Spleen (tissue), 11 donors: ENCODE results near the gene CDCA5. TPM values are rescaled to one million over a fixed set of nuclear protein-coding genes. Genes with fewer than 3 reads are reported as not detected.

Experiments used
- DNase-seq: peaks from one replicate; pipeline ENCODE4 v3.0.0-alpha.2; 2020
- H3K27ac ChIP-seq, 8 donors: fragments of 200-600 bp; sonication (generic) in 7 of 8; 1 replicate in 4 of 8; 2 replicates in 4 of 8; pipeline versions ENCODE4 v1.5.0 to v1.8.0; 2016 to 2021; ENCODE audit warnings: inconsistent platforms in 4 of 8, mild to moderate bottlenecking in 4 of 8, moderate library complexity in 1 of 8
- H3K27me3 ChIP-seq, 7 donors: fragments of 200-600 bp; sonication (generic) in 6 of 7; replicated peaks in 1 of 7; 1 replicate in 4 of 7; 2 replicates in 3 of 7; pipeline versions ENCODE4 v1.5.0 to v1.8.0; 2016 to 2021; ENCODE audit warnings: inconsistent platforms in 3 of 7, mild to moderate bottlenecking in 1 of 7
- H3K36me3 ChIP-seq, 6 donors: fragments of 200-600 bp; sonication (generic) in 5 of 6; 1 replicate in 4 of 6; 2 replicates in 2 of 6; pipeline versions ENCODE4 v1.5.0 to v1.8.0; 2016 to 2021; ENCODE audit warnings: inconsistent platforms in 2 of 6
- H3K4me1 ChIP-seq, 6 donors: fragments of 200-600 bp; sonication (generic) in 5 of 6; 1 replicate in 3 of 6; 2 replicates in 3 of 6; pipeline versions ENCODE4 v1.5.0 to v1.8.0; 2016 to 2021; ENCODE audit warnings: inconsistent platforms in 3 of 6
- H3K4me3 ChIP-seq, 8 donors: fragments of 200-600 bp; sonication (generic) in 7 of 8; 1 replicate in 4 of 8; 2 replicates in 4 of 8; pipeline versions ENCODE4 v1.5.0 to v1.8.0; 2016 to 2021; ENCODE audit warnings: inconsistent platforms in 4 of 8, mild to moderate bottlenecking in 4 of 8, moderate library complexity in 2 of 8
- H3K9me3 ChIP-seq, 8 donors: fragments of 200-600 bp; sonication (generic) in 7 of 8; 1 replicate in 4 of 8; 2 replicates in 4 of 8; pipeline versions ENCODE4 v1.5.0 to v1.8.0; 2016 to 2021; ENCODE audit warnings: inconsistent platforms in 4 of 8
- CTCF ChIP-seq, 11 experiments: fragments of 200-600 bp in 7 of 11; fragments of 450-650 bp in 4 of 11; sonication (generic) in 4 of 11; IDR thresholded peaks in 8 of 11; conservative IDR thresholded peaks in 3 of 11; 1 replicate in 7 of 11; 2 replicates in 4 of 11; pipeline versions ENCODE4 v1.4.0 to v1.8.0; 2016 to 2021; ENCODE audit warnings: antibody characterized with exemption in 11 of 11, inconsistent platforms in 4 of 11, mild to moderate bottlenecking in 1 of 11
- POLR2A ChIP-seq, 3 donors: fragments of 450-650 bp; IDR thresholded peaks; one replicate each; pipeline ENCODE4 v1.5.1; 2017; ENCODE audit warnings: antibody characterized with exemption in 3 of 3, mild to moderate bottlenecking in 1 of 3
- POLR2AphosphoS5 ChIP-seq, 3 donors: sonication (generic); formaldehyde crosslinking; IDR thresholded peaks; one replicate each; pipeline ENCODE4 v1.5.1; 2017; ENCODE audit warnings: antibody characterized with exemption in 3 of 3
- WGBS, 5 donors: extraction: QIAGEN DNeasy Blood & Tissue Kit in 3 of 5; methylation state at CpG; one replicate each; pipeline versions ENCODE4 v1.1.5 to v1.1.7; 2013 to 2018; 5-methylcytosine and 5-hydroxymethylcytosine counted together
- intact Hi-C: fragments of 100-400 bp; cut with DNase I; formaldehyde crosslinking; loops from one replicate; pipeline ENCODE4 v1.15.0; 2023; ENCODE audit warnings: low total_unique reads
- polyA plus RNA-seq, 3 donors: library from polyadenylated mRNA; stranded (reverse); fragments of 200-250 nt; gene quantifications; one replicate each; pipeline ENCODE4 v1.2.1, GENCODE V29; 2013
- total RNA-seq, 7 donors: library from RNA; depleted of rRNA in 3 of 7; stranded (reverse); fragments of >200 nt in 3 of 7; fragmentation: NEBNext Ultra II Directional in 4 of 7; extraction: Animal tissue kit (Norgen Biotek cat#: 25700) in 4 of 7; gene quantifications; one replicate each; pipeline versions ENCODE4 v1.1.0 to v1.2.1, GENCODE V29; 2016 to 2021
- donor health status: healthy with polysubstance abuse.
- donor health status: DM: no; HTN: no; CAD: no; lungs with moderate emphysema.
- donor health status: DM: no; HTN: no; CAD: no.
- donor health status: Bipolar disorder and iron deficiency.
- donor health status: healthy.
- donor health status: DM: no; HTN: no; CAD: no.
- donor health status: DM: yes; HTN: yes; CAD: no.

The CDCA5 gene
- total and polyA plus RNA-seq, 10 donors = 1.5 to 11.1 (median 5.3) TPM

- DNase-seq = no peak
- 44 to 61% (median 59%) methylated on average over 3 of the region's 3 CpGs for WGBS, 5 donors
- no peak overlapping the region for H3K4me3 ChIP-seq
- intact Hi-C loops = no loop called here
- no peaks in the 10 kb centered on the region for H3K27me3 ChIP-seq
- no peak for TF ChIP-seq POLR2A (IDR thresholded peaks at IDR 0.05)
- TF ChIP-seq CTCF (IDR thresholded peaks at IDR 0.05 in 8 of 11, conservative IDR thresholded peaks at IDR 0.05 in 3 of 11) = no peak
- TF ChIP-seq POLR2AphosphoS5 (IDR thresholded peaks at IDR 0.05) = no peak
- H3K27ac ChIP-seq = no peak overlapping the region
- no peaks in the 10 kb centered on the region for H3K9me3 ChIP-seq
- no peaks in the 10 kb centered on the region for H3K4me1 ChIP-seq
- no peaks in the 10 kb centered on the region for H3K36me3 ChIP-seq
Measured at GRCh38 chr11:65059523-65059922, 24.3 kb downstream of the CDCA5 start.

- WGBS, 5 donors = 68 to 94% (median 86%) methylated on average over 4 to 8 of the region's 8 CpGs
- no peak within 1 kb of the TSS for H3K4me3 ChIP-seq
- DNase-seq = no peak
- no peaks in the 10 kb centered on the region for H3K27me3 ChIP-seq
- H3K4me1 ChIP-seq = peaks cover 0 to 9% (median 6%) of the 10 kb centered on the region in 6 donors
- no peaks in the 10 kb centered on the region for H3K36me3 ChIP-seq
- no peak for TF ChIP-seq POLR2AphosphoS5 (IDR thresholded peaks at IDR 0.05)
- no peak for TF ChIP-seq CTCF (IDR thresholded peaks at IDR 0.05 in 8 of 11, conservative IDR thresholded peaks at IDR 0.05 in 3 of 11)
- no peak for TF ChIP-seq POLR2A (IDR thresholded peaks at IDR 0.05)
- no peaks in the 10 kb centered on the region for H3K9me3 ChIP-seq
- intact Hi-C loops = no loop called here
- H3K27ac ChIP-seq = no peak within 1 kb of the TSS
Measured at GRCh38 chr11:65058419-65059054, 25.3 kb downstream of the CDCA5 start, which contains the start of gene NAALADL1. Gene NAALADL1, minus strand, starts transcription at chr11:65058553. Its CDS starts 32 bp downstream, at chr11:65058521.

GRCh38 chr11:65058012-65058411, 25.8 kb downstream of the CDCA5 start:
- Histone ChIP-seq H3K4me1 (peaks cover 0 to 13% (median 6%) of the 10 kb centered on the region in 6 donors), H3K4me3 (no peak overlapping the region), H3K36me3 (no peaks in the 10 kb centered on the region), H3K27me3 (no peaks in the 10 kb centered on the region), H3K9me3 (no peaks in the 10 kb centered on the region), H3K27ac (no peak overlapping the region)
- DNase-seq = no peak
- intact Hi-C loops = no loop called here
- WGBS, 5 donors = 66 to 85% (median 79%) methylated on average over 4 to 13 of the region's 13 CpGs
- TF ChIP-seq POLR2A (IDR thresholded peaks at IDR 0.05) = no peak

GRCh38 chr11:65057526-65057925, 26.3 kb downstream of the CDCA5 start:
- Histone ChIP-seq H3K27me3 (no peaks in the 10 kb centered on the region), H3K9me3 (no peaks in the 10 kb centered on the region), H3K4me3 (no peak overlapping the region), H3K27ac (no peak overlapping the region), H3K36me3 (no peaks in the 10 kb centered on the region), H3K4me1 (peaks cover 0 to 13% (median 6%) of the 10 kb centered on the region in 6 donors)
- no peak for DNase-seq
- intact Hi-C loops = no loop called here
- WGBS, 5 donors = 87 to 95% (median 93%) methylated on average over 7 of the region's 7 CpGs
- TF ChIP-seq POLR2A (IDR thresholded peaks at IDR 0.05) = no peak
- TF ChIP-seq CTCF (IDR thresholded peaks at IDR 0.05 in 8 of 11, conservative IDR thresholded peaks at IDR 0.05 in 3 of 11) = no peak
- no peak for TF ChIP-seq POLR2AphosphoS5 (IDR thresholded peaks at IDR 0.05)
